Kidney (tissue), 14 donors: ENCODE results near the gene PHB1. TPM values are rescaled to one million over a fixed set of nuclear protein-coding genes. Genes with fewer than 3 reads are reported as not detected.

Experiments used
- DNase-seq, 5 donors: peaks; one replicate each; pipeline ENCODE4 v3.0.0-alpha.2; 2013 to 2020
- FAIRE-seq: peaks from 2 replicates; lab custom pipeline; 2012; peaks lifted over from hg19 to GRCh38; lab: Jason Lieb, UNC
- H3K27ac ChIP-seq, 2 donors: one replicate each; pipeline ENCODE4 v1.7.0; 2013; ENCODE audit warnings: low read depth in 2 of 2, low read length in 2 of 2, inconsistent platforms in 1 of 2
- H3K27me3 ChIP-seq: one replicate; pipeline ENCODE4 v1.7.1; 2013; ENCODE audit warnings: low read length, inconsistent platforms; ENCODE audit not compliant: control insufficient read depth, insufficient read depth
- H3K36me3 ChIP-seq, 3 donors: one replicate each; pipeline versions ENCODE4 v1.7.0 to v1.7.1; 2013; ENCODE audit warnings: low read length in 3 of 3, control low read depth in 1 of 3, inconsistent platforms in 1 of 3; ENCODE audit not compliant: insufficient read depth in 3 of 3, control insufficient read depth in 2 of 3
- H3K4me1 ChIP-seq, 3 donors: one replicate each; pipeline versions ENCODE4 v1.7.0 to v1.7.1; 2013; ENCODE audit warnings: low read length in 3 of 3, inconsistent platforms in 1 of 3, low read depth in 1 of 3; ENCODE audit not compliant: control insufficient read depth in 2 of 3, insufficient read depth in 2 of 3
- H3K4me3 ChIP-seq, 3 donors: one replicate each; pipeline versions ENCODE4 v1.7.0 to v1.8.1; 2013; ENCODE audit warnings: low read length in 3 of 3, control low read depth in 1 of 3, inconsistent platforms in 1 of 3
- H3K9ac ChIP-seq, 3 donors: one replicate each; pipeline versions ENCODE4 v1.7.0 to v1.7.1; 2013; ENCODE audit warnings: low read length in 3 of 3, control low read depth in 1 of 3, inconsistent platforms in 1 of 3
- H3K9me3 ChIP-seq, 3 donors: one replicate each; pipeline versions ENCODE4 v1.7.0 to v1.7.1; 2013; ENCODE audit warnings: low read length in 3 of 3, control low read depth in 1 of 3, inconsistent platforms in 1 of 3; ENCODE audit not compliant: control insufficient read depth in 2 of 3, insufficient read depth in 1 of 3
- intact Hi-C: fragments of 100-400 bp; cut with DNase I; formaldehyde crosslinking; loops from one replicate; pipeline ENCODE4 v1.11.1; 2022
- polyA plus RNA-seq: library from polyadenylated mRNA; stranded (reverse); fragments of 350-450 nt; fragmentation: Illumina TruSeq; extraction: RNeasy Lipid Tissue Mini Kit (QIAGEN cat#74804); gene quantifications from one replicate; pipeline ENCODE4 v1.2.3, GENCODE V29; 2014; ENCODE audit warnings: low read depth, low replicate concordance; ENCODE audit not compliant: insufficient read depth
- total RNA-seq: library from RNA; stranded (reverse); fragmentation: NEBNext Ultra II Directional; extraction: Animal tissue kit (Norgen Biotek cat#: 25700); gene quantifications from one replicate; pipeline ENCODE4 v1.2.1, GENCODE V29; 2021
- TF ChIP-seq, protein P1 (sequence below): IDR thresholded peaks from 3 replicates; pipeline ENCODE4 v1.5.1; 2012; ENCODE audit warnings: mild to moderate bottlenecking, moderate library complexity, borderline replicate concordance; ENCODE audit not compliant: insufficient read depth; ENCODE audit errors: extremely low read depth
- donor health status: control.
- donor health status: control.
- donor health status: control.
- donor health status: control.
- donor health status: control.
- donor health status: DM: yes; HTN: yes; CAD: no.
- donor health status: Normal renal cell carcinoma (clear cell type).

PHB1 gene
- total and polyA plus RNA-seq, 2 donors from 2014 or later, result 161 to 469 TPM

DNA sequence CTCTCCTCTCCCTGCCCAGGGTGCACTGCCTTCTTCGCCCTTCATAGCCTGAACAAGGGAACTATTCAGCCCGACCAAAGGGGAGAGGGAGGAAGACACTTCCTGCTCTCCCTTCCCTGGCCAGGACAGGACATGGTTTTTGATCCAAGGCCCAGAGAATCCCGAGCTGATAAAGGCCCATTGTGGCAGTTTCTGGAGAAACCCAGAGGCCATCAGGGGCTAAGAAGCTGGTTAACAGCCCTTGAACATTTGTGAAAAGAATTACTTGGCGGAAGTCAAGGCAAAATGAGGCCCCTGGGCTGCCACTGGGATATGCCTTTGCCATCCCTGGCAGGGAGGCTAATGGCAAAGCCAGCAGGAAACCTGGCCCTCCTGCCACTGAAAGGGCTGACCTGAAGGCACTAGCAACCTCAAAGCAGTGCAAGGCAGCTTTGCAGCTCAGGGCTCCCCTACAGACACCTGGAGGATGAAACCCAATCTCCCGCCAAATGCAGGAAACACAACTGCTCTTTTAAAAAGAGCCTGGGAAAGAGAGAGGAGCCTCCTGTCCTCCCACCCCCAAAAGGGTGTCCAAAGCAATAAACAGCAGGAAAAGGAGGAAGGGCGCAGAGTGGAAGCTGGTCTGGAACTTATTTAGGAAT is 12.6 kb downstream of the PHB1 start:
- no peaks in the 10 kb centered on the region for H3K27me3 ChIP-seq
- H3K27ac ChIP-seq, result no peak overlapping the region
- DNase-seq, result peak in 3 of 5 donors; percentile 30 to 46 (median 45)
- intact Hi-C loops, result no loop called here
- H3K4me1 ChIP-seq, result no peaks in the 10 kb centered on the region
- TF ChIP-seq, protein P1, sequence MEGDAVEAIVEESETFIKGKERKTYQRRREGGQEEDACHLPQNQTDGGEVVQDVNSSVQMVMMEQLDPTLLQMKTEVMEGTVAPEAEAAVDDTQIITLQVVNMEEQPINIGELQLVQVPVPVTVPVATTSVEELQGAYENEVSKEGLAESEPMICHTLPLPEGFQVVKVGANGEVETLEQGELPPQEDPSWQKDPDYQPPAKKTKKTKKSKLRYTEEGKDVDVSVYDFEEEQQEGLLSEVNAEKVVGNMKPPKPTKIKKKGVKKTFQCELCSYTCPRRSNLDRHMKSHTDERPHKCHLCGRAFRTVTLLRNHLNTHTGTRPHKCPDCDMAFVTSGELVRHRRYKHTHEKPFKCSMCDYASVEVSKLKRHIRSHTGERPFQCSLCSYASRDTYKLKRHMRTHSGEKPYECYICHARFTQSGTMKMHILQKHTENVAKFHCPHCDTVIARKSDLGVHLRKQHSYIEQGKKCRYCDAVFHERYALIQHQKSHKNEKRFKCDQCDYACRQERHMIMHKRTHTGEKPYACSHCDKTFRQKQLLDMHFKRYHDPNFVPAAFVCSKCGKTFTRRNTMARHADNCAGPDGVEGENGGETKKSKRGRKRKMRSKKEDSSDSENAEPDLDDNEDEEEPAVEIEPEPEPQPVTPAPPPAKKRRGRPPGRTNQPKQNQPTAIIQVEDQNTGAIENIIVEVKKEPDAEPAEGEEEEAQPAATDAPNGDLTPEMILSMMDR, result no peak
- no peaks in the 10 kb centered on the region for H3K9me3 ChIP-seq
- no peak for FAIRE-seq
- H3K36me3 ChIP-seq, result peaks cover 9 to 24% (median 21%) of the 10 kb centered on the region in 3 donors
- no peak overlapping the region for H3K9ac ChIP-seq
- no peak overlapping the region for H3K4me3 ChIP-seq

GRCh38 chr17:49399995-49400394 is 14.7 kb downstream of the PHB1 start:
- DNase-seq (no peak), FAIRE-seq (no peak)
- Histone ChIP-seq H3K27me3 (no peaks in the 10 kb centered on the region), H3K9me3 (no peaks in the 10 kb centered on the region), H3K27ac (no peak overlapping the region), H3K4me1 (no peaks in the 10 kb centered on the region), H3K36me3 (peaks cover 0 to 10% (median under 1%) of the 10 kb centered on the region in 3 donors), H3K9ac (no peak overlapping the region), H3K4me3 (no peak overlapping the region)
- intact Hi-C loops, result loop anchor here (5.0 kb wide), 1 partner anchor 88 kb away; no protein-coding TSS in a partner anchor
- TF ChIP-seq, protein P1, result no peak

- TF ChIP-seq, protein P1, result no peak
- no peak overlapping the region for H3K4me3 ChIP-seq
- intact Hi-C loops, result loop anchor here (5.0 kb wide), 1 partner anchor 85 kb away; no protein-coding TSS in a partner anchor
- no peaks in the 10 kb centered on the region for H3K27me3 ChIP-seq
- FAIRE-seq, result no peak
- DNase-seq, result no peak
- H3K9ac ChIP-seq, result no peak overlapping the region
- H3K36me3 ChIP-seq, result no peaks in the 10 kb centered on the region
- no peaks in the 10 kb centered on the region for H3K9me3 ChIP-seq
- no peaks in the 10 kb centered on the region for H3K4me1 ChIP-seq
- H3K27ac ChIP-seq, result no peak overlapping the region
These were observed 17.1 kb downstream of the PHB1 start for GRCh38 chr17:49397586-49397985.
